A673 (cell line): Measurements from ENCODE around the gene SLX4IP. TPM values are rescaled to one million over a fixed set of nuclear protein-coding genes. Genes with fewer than 3 reads are reported as not detected.

Source experiments
- BruUV-seq: library from RNA; stranded (reverse); fragments of 400-500 nt; replicated peaks from 2 replicates; lab custom pipeline; 2021; lab: Mats Ljungman, UMichigan
- CTCF ChIA-PET: fragments of 300-600 bp; sonication (Branson Sonifier 250); formaldehyde crosslinking; loops from one replicate; lab custom pipeline; 2022; ENCODE audit warnings: antibody characterized with exemption; lab: Charles Lee
- POLR2A ChIA-PET: fragments of 300-600 bp; sonication (Branson Sonifier 250); formaldehyde crosslinking; loops from one replicate; lab custom pipeline; 2022; ENCODE audit warnings: antibody characterized with exemption; ENCODE audit not compliant: low non-redundant PET; lab: Charles Lee
- DNase-seq: peaks from one replicate; pipeline ENCODE4 v3.0.0-alpha.2; 2015; ENCODE audit warnings: low spot score
- H3K27ac ChIP-seq: fragments of 200-600 bp; sonication (generic); 2 replicates; pipeline ENCODE4 v1.5.1; 2016; ENCODE audit warnings: mixed run types, low read depth, mild to moderate bottlenecking, mixed read lengths, antibody characterized with exemption, low read length; ENCODE audit not compliant: poor library complexity, severe bottlenecking
- H3K27me3 ChIP-seq: fragments of 200-600 bp; sonication (generic); replicated peaks from 2 replicates; pipeline ENCODE4 v1.6.1; 2017; ENCODE audit warnings: mixed run types, low read depth, mild to moderate bottlenecking, mixed read lengths, antibody characterized with exemption, low read length; ENCODE audit not compliant: insufficient read depth, poor library complexity
- H3K36me3 ChIP-seq: fragments of 200-600 bp; sonication (generic); 2 replicates; pipeline ENCODE4 v1.6.1; 2016; ENCODE audit warnings: mixed run types, mild to moderate bottlenecking, mixed read lengths, antibody characterized with exemption, low read length; ENCODE audit not compliant: insufficient read depth, poor library complexity, severe bottlenecking
- H3K4me1 ChIP-seq: fragments of 200-600 bp; sonication (generic); 2 replicates; pipeline ENCODE4 v1.6.1; 2017; ENCODE audit warnings: mixed run types, mild to moderate bottlenecking, mixed read lengths, antibody characterized with exemption, low read length; ENCODE audit not compliant: insufficient read depth, poor library complexity, severe bottlenecking
- H3K4me3 ChIP-seq: fragments of 200-600 bp; sonication (generic); 2 replicates; pipeline ENCODE4 v1.5.1; 2016; ENCODE audit warnings: low read depth, mixed run types, mild to moderate bottlenecking, mixed read lengths, low read length; ENCODE audit not compliant: poor library complexity, severe bottlenecking
- H3K9me3 ChIP-seq: fragments of 200-600 bp; sonication (generic); 2 replicates; pipeline ENCODE4 v1.6.1; 2016; ENCODE audit warnings: mixed run types, low read depth, mild to moderate bottlenecking, mixed read lengths, antibody characterized with exemption, low read length; ENCODE audit not compliant: poor library complexity, severe bottlenecking
- CTCF ChIP-seq: fragments of 300-800, 200-600 bp; sonication (generic); conservative IDR thresholded peaks from 2 replicates; pipeline ENCODE4 v1.5.1; 2017; ENCODE audit warnings: low read depth, mild to moderate bottlenecking, antibody characterized with exemption, low read length, moderate library complexity, mixed read lengths
- EZH2 ChIP-seq: fragments of 200-600 bp; sonication (generic); IDR thresholded peaks from 2 replicates; pipeline ENCODE4 v1.6.1; 2017; ENCODE audit warnings: borderline replicate concordance, low read depth, mild to moderate bottlenecking, mixed read lengths, antibody characterized with exemption, low read length; ENCODE audit not compliant: poor library complexity, severe bottlenecking
- intact Hi-C: fragments of 100-400 bp; cut with micrococcal nuclease; formaldehyde crosslinking; loops from one replicate; pipeline ENCODE4 v1.10.0; 2022; ENCODE audit not compliant: unreplicated experiment
- total RNA-seq: library from RNA; stranded (reverse); gene quantifications from 2 replicates; pipeline ENCODE4 v1.2.3, GENCODE V29; 2021

SLX4IP gene
- total RNA-seq, 1 experiment from 2014 or later: 9.8 TPM

GRCh38 chr20:10557685-10558084 is 122.6 kb downstream of the SLX4IP start:
- no TSS peak for BruUV-seq
- no peaks in the 10 kb centered on the region for H3K27me3 ChIP-seq
- peaks cover 13% of the 10 kb centered on the region for H3K4me1 ChIP-seq
- intact Hi-C loops: no loop called here
- no peak for TF ChIP-seq CTCF
- no peak for TF ChIP-seq EZH2
- H3K9me3 ChIP-seq: no peaks in the 10 kb centered on the region
- no peak for DNase-seq
- H3K27ac ChIP-seq: no peak overlapping the region
- no peak overlapping the region for H3K4me3 ChIP-seq
- CTCF ChIA-PET: no interaction called here
- no peaks in the 10 kb centered on the region for H3K36me3 ChIP-seq
- POLR2A ChIA-PET: no interaction called here

- intact Hi-C loops: no loop called here
- Histone ChIP-seq H3K4me1 (peaks cover 4% of the 10 kb centered on the region), H3K27ac (no peak overlapping the region), H3K4me3 (no peak overlapping the region), H3K36me3 (no peaks in the 10 kb centered on the region), H3K9me3 (peaks cover 5% of the 10 kb centered on the region), H3K27me3 (no peaks in the 10 kb centered on the region)
- ChIA-PET POLR2A (no interaction called here), CTCF (no interaction called here)
- no TSS peak for BruUV-seq
- TF ChIP-seq CTCF (no peak), EZH2 (no peak)
- DNase-seq: no peak
These were observed 123.6 kb downstream of the SLX4IP start for GRCh38 chr20:10558635-10559187.

GRCh38 chr20:10559266-10559665 is 124.2 kb downstream of the SLX4IP start:
- Histone ChIP-seq H3K9me3 (peaks cover 5% of the 10 kb centered on the region), H3K4me3 (no peak overlapping the region), H3K36me3 (no peaks in the 10 kb centered on the region), H3K27ac (no peak overlapping the region), H3K4me1 (peaks cover 3% of the 10 kb centered on the region), H3K27me3 (no peaks in the 10 kb centered on the region)
- BruUV-seq: no TSS peak
- ChIA-PET POLR2A (no interaction called here), CTCF (no interaction called here)
- DNase-seq: no peak
- TF ChIP-seq EZH2: no peak
- no peak for TF ChIP-seq CTCF
- intact Hi-C loops: no loop called here
